HCT116 (cell line): ENCODE measurements around the gene TPM3. TPM values are rescaled to one million over a fixed set of nuclear protein-coding genes. Genes with fewer than 3 reads are reported as not detected.

Source experiments
- ATAC-seq: fragments of 200-7000 bp; cut with Tn5 transposase; 2 replicates; pipeline ENCODE4 v1.9.1; 2020; ENCODE audit warnings: mild to moderate bottlenecking, moderate library complexity
- BruUV-seq: library from RNA; stranded (reverse); fragments of 400-500 nt; replicated peaks from 2 replicates; lab custom pipeline; 2021; lab: Mats Ljungman, UMichigan
- CTCF ChIA-PET: fragments of 300-600 bp; sonication (Branson Sonifier 250); formaldehyde crosslinking; loops from one replicate; lab custom pipeline; 2021; ENCODE audit warnings: antibody characterized with exemption; lab: Charles Lee
- POLR2A ChIA-PET: fragments of 300-600, 350-600 bp; sonication (Branson Sonifier 250); formaldehyde crosslinking; loops from one replicate; lab custom pipeline; 2021; ENCODE audit warnings: antibody characterized with exemption; lab: Charles Lee
- RAD21 ChIA-PET, 2 experiments: fragments of 300-600 bp; sonication (Branson Sonifier 250); formaldehyde crosslinking; loops; one replicate each; lab custom pipeline; 2023; ENCODE audit warnings: low total read pairs in 2 of 2; ENCODE audit not compliant: uncharacterized antibody in 2 of 2, unreplicated experiment in 2 of 2, low non-redundant PET in 1 of 2; lab: Charles Lee
- DNase-seq: peaks from one replicate; pipeline ENCODE4 v3.0.0-alpha.2; 2010; ENCODE audit warnings: low read depth, low spot score
- H2AFZ ChIP-seq: fragments of 200-600 bp; shearing (Covaris generic), sonication (generic); 2 replicates; pipeline ENCODE4 v1.6.1; 2017; ENCODE audit warnings: low read depth, mixed run types, mixed read lengths, antibody characterized with exemption, low read length; ENCODE audit not compliant: poor library complexity, severe bottlenecking
- H3K27ac ChIP-seq: 2 replicates; pipeline ENCODE4 v1.5.1; 2012; ENCODE audit warnings: low read depth, low read length
- H3K27me3 ChIP-seq: fragments of 200-600 bp; sonication (generic); 2 replicates; pipeline ENCODE4 v1.6.1; 2016; ENCODE audit warnings: mixed run types, low read length, mixed read lengths; ENCODE audit not compliant: insufficient read depth
- H3K36me3 ChIP-seq, 2 experiments: fragments of 200-500 bp in 1 of 2; fragments of 200-600 bp in 1 of 2; sonication (Bioruptor generic) in 1 of 2; sonication (generic) in 1 of 2; 2 replicates each; pipeline versions ENCODE4 v1.5.1 to v1.6.1; 2014 to 2016; ENCODE audit warnings: low read length in 2 of 2, inconsistent platforms in 1 of 2, mixed read lengths in 1 of 2, mixed run types in 1 of 2; ENCODE audit not compliant: insufficient read depth in 2 of 2, control insufficient read depth in 1 of 2
- H3K4me1 ChIP-seq, 2 experiments: fragments of 200-600 bp in 1 of 2; sonication (generic) in 1 of 2; 2 replicates each; pipeline versions ENCODE4 v1.5.1 to v1.6.1; 2012 to 2017; ENCODE audit warnings: low read length in 2 of 2, inconsistent platforms in 1 of 2, mild to moderate bottlenecking in 1 of 2, mixed read lengths in 1 of 2, mixed run types in 1 of 2, moderate library complexity in 1 of 2; ENCODE audit not compliant: insufficient read depth in 2 of 2, control insufficient read depth in 1 of 2
- H3K4me2 ChIP-seq: fragments of 200-600 bp; sonication (generic); 2 replicates; pipeline ENCODE4 v1.6.1; 2017; ENCODE audit warnings: mixed run types, low read length, mixed read lengths
- H3K4me3 ChIP-seq, 2 experiments: fragments of 200-600 bp in 1 of 2; sonication (generic) in 1 of 2; replicated peaks in 1 of 2; 2 replicates each; pipeline ENCODE4 v1.5.1; 2011 to 2016; ENCODE audit warnings: low read length in 2 of 2, control low read depth in 1 of 2, low read depth in 1 of 2, mild to moderate bottlenecking in 1 of 2, mixed read lengths in 1 of 2, mixed run types in 1 of 2
- H3K79me2 ChIP-seq: fragments of 200-600 bp; sonication (generic); 2 replicates; pipeline ENCODE4 v1.6.1; 2017; ENCODE audit warnings: mild to moderate bottlenecking, mixed run types, low read length, moderate library complexity, mixed read lengths; ENCODE audit not compliant: insufficient read depth
- H3K9ac ChIP-seq: fragments of 200-600 bp; sonication (generic); 2 replicates; pipeline ENCODE4 v1.6.1; 2016; ENCODE audit warnings: low read length, mixed read lengths
- H3K9me2 ChIP-seq: fragments of 200-600 bp; sonication (generic), shearing (Covaris generic); 2 replicates; pipeline ENCODE4 v1.6.1; 2017; ENCODE audit warnings: mixed run types, mild to moderate bottlenecking, moderate library complexity; ENCODE audit not compliant: insufficient read depth
- H3K9me3 ChIP-seq, 2 experiments: fragments of 200-500 bp in 1 of 2; fragments of 200-600 bp in 1 of 2; sonication (Bioruptor generic) in 1 of 2; sonication (generic) in 1 of 2; 2 replicates each; pipeline ENCODE4 v1.6.1; 2014 to 2017; ENCODE audit warnings: low read length in 2 of 2, mixed read lengths in 2 of 2, inconsistent platforms in 1 of 2, low read depth in 1 of 2, mild to moderate bottlenecking in 1 of 2, mixed run types in 1 of 2, moderate library complexity in 1 of 2; ENCODE audit not compliant: control insufficient read depth in 1 of 2, insufficient read depth in 1 of 2
- H4K20me1 ChIP-seq: fragments of 200-600 bp; sonication (generic), shearing (Covaris generic); 2 replicates; pipeline ENCODE4 v1.6.1; 2017; ENCODE audit warnings: mixed run types, mild to moderate bottlenecking, moderate library complexity; ENCODE audit not compliant: insufficient read depth
- ATF3 ChIP-seq: IDR thresholded peaks from 2 replicates; pipeline ENCODE4 v1.6.1; 2012
- CBX3 ChIP-seq: IDR thresholded peaks from 2 replicates; pipeline ENCODE4 v1.6.1; 2012; ENCODE audit warnings: low read depth
- CEBPB ChIP-seq: IDR thresholded peaks from 2 replicates; pipeline ENCODE4 v1.6.1; 2012; ENCODE audit warnings: low read depth
- ELF1 ChIP-seq: IDR thresholded peaks from 2 replicates; pipeline ENCODE4 v1.6.1; 2012; ENCODE audit warnings: low read depth, borderline replicate concordance
- EZH2 ChIP-seq: fragments of 200-600 bp; sonication (generic); IDR thresholded peaks from 2 replicates; pipeline ENCODE4 v1.6.1; 2017; ENCODE audit warnings: antibody characterized with exemption, mixed run types
- EZH2phosphoT487 ChIP-seq: fragments of 200-600 bp; IDR thresholded peaks from 2 replicates; pipeline ENCODE4 v1.6.1; 2018; ENCODE audit warnings: antibody characterized with exemption, borderline replicate concordance
- FOSL1 ChIP-seq: IDR thresholded peaks from 2 replicates; pipeline ENCODE4 v1.6.1; 2012; ENCODE audit warnings: low read depth
- JUND ChIP-seq: IDR thresholded peaks from 2 replicates; pipeline ENCODE4 v1.6.1; 2012
- POLR2AphosphoS5 ChIP-seq: IDR thresholded peaks from 2 replicates; pipeline ENCODE4 v1.6.1; 2011; ENCODE audit warnings: mild to moderate bottlenecking, low read depth, low read length, moderate library complexity
- SIN3A ChIP-seq: IDR thresholded peaks from 2 replicates; pipeline ENCODE4 v1.6.1; 2012; ENCODE audit warnings: low read depth
- SRF ChIP-seq: IDR thresholded peaks from 2 replicates; pipeline ENCODE4 v1.6.1; 2012; ENCODE audit warnings: low read depth
- TCF7L2 ChIP-seq: IDR thresholded peaks from 2 replicates; pipeline ENCODE4 v1.7.0; 2011; ENCODE audit warnings: borderline replicate concordance, inconsistent platforms; ENCODE audit not compliant: insufficient read depth, insufficient read length; ENCODE audit errors: extremely low read depth
- YY1 ChIP-seq: IDR thresholded peaks from 2 replicates; pipeline ENCODE4 v1.6.1; 2011; ENCODE audit warnings: low read length, low read depth, moderate library complexity, mild to moderate bottlenecking; ENCODE audit not compliant: insufficient replicate concordance; ENCODE audit errors: extremely low read depth
- ZBTB33 ChIP-seq: IDR thresholded peaks from 2 replicates; pipeline ENCODE4 v1.6.1; 2011; ENCODE audit warnings: mild to moderate bottlenecking, low read length, moderate library complexity; ENCODE audit not compliant: insufficient replicate concordance; ENCODE audit errors: extremely low read depth
- ZFX ChIP-seq: fragments of 450-650 bp; IDR thresholded peaks from 2 replicates; pipeline ENCODE4 v1.6.1; 2017
- intact Hi-C: fragments of 100-400 bp; cut with micrococcal nuclease; formaldehyde crosslinking; loops from 2 replicates; pipeline ENCODE4 v1.10.0; 2022
- total RNA-seq: library from RNA; stranded (reverse); gene quantifications from one replicate; pipeline ENCODE4 v1.2.1, GENCODE V29; 2021; ENCODE audit not compliant: unreplicated experiment
- TF ChIP-seq, protein P1 (sequence below): IDR thresholded peaks from 2 replicates; pipeline ENCODE4 v1.6.1; 2012

The TPM3 gene
- total RNA-seq, 1 experiment from 2014 or later, result 457 TPM

DNA sequence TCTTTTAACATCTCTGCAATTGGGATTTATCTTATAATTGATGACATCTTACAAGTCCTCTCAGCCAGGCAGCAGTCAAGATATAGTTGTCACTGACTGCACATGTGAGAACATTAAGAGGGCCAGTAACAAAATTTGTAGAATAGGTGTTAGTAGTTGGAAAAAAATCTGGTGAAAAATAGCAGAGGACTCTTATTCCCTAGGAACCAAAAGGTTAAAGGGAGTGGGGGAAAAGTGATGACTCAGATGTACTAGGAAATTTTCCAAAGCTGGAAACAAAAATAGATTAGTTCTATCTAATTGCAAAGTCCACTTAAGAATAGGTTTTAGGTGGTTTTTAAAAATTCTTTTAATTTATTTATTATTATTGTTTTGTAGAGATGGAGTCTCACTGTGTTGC lies 40.6 kb downstream of the TPM3 start:
- no TSS peak for BruUV-seq
- RAD21 ChIA-PET, result no interaction called here
- no peak for DNase-seq

More for the DNA sequence above, 40.6 kb downstream of the TPM3 start:
- H3K9ac ChIP-seq, result no peak overlapping the region
- no peak overlapping the region for H3K27ac ChIP-seq
- ChIA-PET CTCF (no interaction called here), POLR2A (no interaction called here)
- no peak overlapping the region for H3K4me2 ChIP-seq
- H3K27me3 ChIP-seq, result no peaks in the 10 kb centered on the region
- intact Hi-C loops, result no loop called here
- H3K9me2 ChIP-seq, result no peaks in the 10 kb centered on the region
- no peak overlapping the region for H3K4me3 ChIP-seq
- peaks cover 0 to 2% of the 10 kb centered on the region in 2 experiments; a peak in 1 of 4 replicates for H3K36me3 ChIP-seq
- H3K9me3 ChIP-seq, result no peaks in the 10 kb centered on the region
- no peak for ATAC-seq
- H4K20me1 ChIP-seq, result no peaks in the 10 kb centered on the region
- H3K79me2 ChIP-seq, result no peaks in the 10 kb centered on the region
- TF ChIP-seq POLR2AphosphoS5, result no peak
- no peak for TF ChIP-seq EZH2phosphoT487
- no peak for TF ChIP-seq CBX3
- TF ChIP-seq ZBTB33, result no peak
- no peak for TF ChIP-seq SIN3A
- TF ChIP-seq SRF, result no peak
- no peak for TF ChIP-seq TCF7L2
- TF ChIP-seq, protein P1, sequence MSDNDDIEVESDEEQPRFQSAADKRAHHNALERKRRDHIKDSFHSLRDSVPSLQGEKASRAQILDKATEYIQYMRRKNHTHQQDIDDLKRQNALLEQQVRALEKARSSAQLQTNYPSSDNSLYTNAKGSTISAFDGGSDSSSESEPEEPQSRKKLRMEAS, result no peak
- TF ChIP-seq ZFX, result no peak
- TF ChIP-seq ATF3, result no peak
- no peak for TF ChIP-seq FOSL1
- TF ChIP-seq YY1, result no peak
- TF ChIP-seq ELF1, result no peak
- no peak for TF ChIP-seq JUND
- TF ChIP-seq CEBPB, result no peak
- TF ChIP-seq EZH2, result no peak
- no peak overlapping the region for H2AFZ ChIP-seq
- no peaks in the 10 kb centered on the region for H3K4me1 ChIP-seq
